ENCODE data around the gene LEF1.
"Not testable (repeated sequence)": the region's sequence is repeated elsewhere in the genome, so short reads cannot be mapped to it uniquely, and the experiment has no call there.

LEF1 gene

GRCh38 chr4:108060164-108060563 lies 108.6 kb downstream of the LEF1 start:
- DNase-seq (ENCODE audit: low spot score): peak; percentile 77

GRCh38 chr4:108058685-108059440 lies 109.9 kb downstream of the LEF1 start:
- peak; percentile 26 for DNase-seq (ENCODE audit: low spot score)

GRCh38 chr4:108056418-108056817 lies 112.3 kb downstream of the LEF1 start:
- no peak for DNase-seq (ENCODE audit: low spot score)

GRCh38 chr4:108055787-108056186 lies 112.9 kb downstream of the LEF1 start:
- no peak for DNase-seq (ENCODE audit: low spot score)

- DNase-seq (ENCODE audit: low spot score): no peak
Observed at GRCh38 chr4:108054025-108054638, 114.6 kb downstream of the LEF1 start.

GRCh38 chr4:108053251-108053711 lies 115.5 kb downstream of the LEF1 start:
- no peak for DNase-seq (ENCODE audit: low spot score)

GRCh38 chr4:108052558-108053120 lies 116.1 kb downstream of the LEF1 start:
- no peak for DNase-seq (ENCODE audit: low spot score)

GRCh38 chr4:108051343-108051742 lies 117.4 kb downstream of the LEF1 start:
- no peak for DNase-seq (ENCODE audit: low spot score)

GRCh38 chr4:108050166-108051111 lies 118.3 kb downstream of the LEF1 start:
- DNase-seq (ENCODE audit: low spot score): not testable (repeated sequence)

GRCh38 chr4:108049406-108049805 lies 119.3 kb downstream of the LEF1 start:
- DNase-seq (ENCODE audit: low spot score): no peak

- DNase-seq (ENCODE audit: low spot score): no peak
Observed at GRCh38 chr4:108048997-108049396, 119.7 kb downstream of the LEF1 start.

- no peak for DNase-seq (ENCODE audit: low spot score)
Observed at GRCh38 chr4:108048157-108048556, 120.6 kb downstream of the LEF1 start.

GRCh38 chr4:108047199-108047598 lies 121.5 kb downstream of the LEF1 start:
- DNase-seq (ENCODE audit: low spot score): no peak

GRCh38 chr4:108045687-108046024 lies 123.1 kb downstream of the LEF1 start:
- peak; percentile 53 for DNase-seq (ENCODE audit: low spot score)

GRCh38 chr4:108044951-108045686 lies 123.6 kb downstream of the LEF1 start:
- DNase-seq (ENCODE audit: low spot score): no peak

GRCh38 chr4:108043526-108043925 lies 125.2 kb downstream of the LEF1 start:
- DNase-seq (ENCODE audit: low spot score): no peak

- DNase-seq (ENCODE audit: low spot score): no peak
Observed at GRCh38 chr4:108042927-108043326, 125.8 kb downstream of the LEF1 start.

GRCh38 chr4:108037884-108038283 lies 130.8 kb downstream of the LEF1 start:
- DNase-seq (ENCODE audit: low spot score): no peak

GRCh38 chr4:108036213-108036612 lies 132.5 kb downstream of the LEF1 start:
- no peak for DNase-seq (ENCODE audit: low spot score)

GRCh38 chr4:108035691-108036090 lies 133.0 kb downstream of the LEF1 start:
- no peak for DNase-seq (ENCODE audit: low spot score)

- no peak for DNase-seq (ENCODE audit: low spot score)
Observed at GRCh38 chr4:108034565-108034964, 134.2 kb downstream of the LEF1 start.

GRCh38 chr4:108033348-108033747 lies 135.4 kb downstream of the LEF1 start:
- DNase-seq (ENCODE audit: low spot score): no peak
